Calu3 (cell line): ENCODE data around the gene DGCR8. TPM values are rescaled to one million over a fixed set of nuclear protein-coding genes. Genes with fewer than 3 reads are reported as not detected.

ENCODE experiments used
- BruUV-seq: library from RNA; stranded (reverse); fragments of 400-500 nt; replicated peaks from 2 replicates; lab custom pipeline; 2021; lab: Mats Ljungman, UMichigan
- CTCF ChIA-PET: fragments of 300-600 bp; sonication (Branson Sonifier 250); formaldehyde crosslinking; loops from one replicate; lab custom pipeline; 2022; ENCODE audit warnings: antibody characterized with exemption; lab: Charles Lee
- DNase-seq: peaks from one replicate; pipeline ENCODE4 v3.0.0; 2022
- H3K27ac Mint-ChIP-seq: one replicate; pipeline ENCODE4 v1.8.0; 2022; ENCODE audit warnings: mixed read lengths; ENCODE audit not compliant: unreplicated experiment
- H3K27me3 Mint-ChIP-seq: one replicate; pipeline ENCODE4 v1.8.0; 2022; ENCODE audit warnings: mixed read lengths; ENCODE audit not compliant: unreplicated experiment
- H3K36me3 Mint-ChIP-seq: one replicate; pipeline ENCODE4 v1.8.0; 2022; ENCODE audit warnings: mild to moderate bottlenecking, moderate library complexity, mixed read lengths; ENCODE audit not compliant: insufficient read depth, unreplicated experiment
- H3K4me1 Mint-ChIP-seq: one replicate; pipeline ENCODE4 v1.8.0; 2022; ENCODE audit warnings: mild to moderate bottlenecking, low read depth, mixed read lengths; ENCODE audit not compliant: unreplicated experiment
- H3K4me3 Mint-ChIP-seq: one replicate; pipeline ENCODE4 v1.8.0; 2022; ENCODE audit warnings: mild to moderate bottlenecking, low read depth, moderate library complexity, mixed read lengths; ENCODE audit not compliant: unreplicated experiment
- H3K9me3 Mint-ChIP-seq: one replicate; pipeline ENCODE4 v1.8.0; 2022; ENCODE audit warnings: low read depth, mixed read lengths; ENCODE audit not compliant: unreplicated experiment
- CTCF ChIP-seq: fragments of 200-600 bp; IDR thresholded peaks from one replicate; pipeline ENCODE4 v1.8.0; 2022; ENCODE audit warnings: antibody characterized with exemption; ENCODE audit not compliant: unreplicated experiment
- intact Hi-C: fragments of 100-400 bp; cut with micrococcal nuclease; formaldehyde crosslinking; loops from one replicate; pipeline ENCODE4 v1.10.0; 2022; ENCODE audit not compliant: unreplicated experiment
- total RNA-seq: library from RNA; stranded (reverse); gene quantifications from 2 replicates; pipeline ENCODE4 v1.2.3, GENCODE V29; 2022

DGCR8 gene
- total RNA-seq, 1 experiment from 2014 or later = 54.7 TPM

DNA sequence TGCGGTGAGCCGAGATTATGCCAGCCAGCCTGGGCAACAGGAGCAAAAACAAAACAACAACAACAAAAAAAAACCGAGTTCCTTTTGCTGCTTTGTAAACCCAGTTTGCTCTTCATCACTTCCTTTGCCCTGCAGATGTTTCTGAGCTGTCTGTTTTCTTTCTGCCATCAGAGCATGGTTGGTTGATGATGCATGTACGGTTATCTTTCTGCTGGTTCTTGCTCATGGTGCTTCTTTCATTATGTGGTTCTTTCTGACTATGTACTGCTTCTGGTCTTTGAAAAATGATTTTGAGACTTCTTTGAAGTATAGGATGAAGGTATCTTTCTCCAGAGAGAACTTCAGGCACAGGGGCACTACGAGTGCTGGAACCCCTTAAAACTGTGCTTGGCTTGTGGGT, 45.9 kb upstream of the DGCR8 start:
- no peaks in the 10 kb centered on the region for H3K9me3 Mint-ChIP-seq
- H3K27ac Mint-ChIP-seq = no peak overlapping the region
- DNase-seq = no peak
- peaks cover 24% of the 10 kb centered on the region for H3K36me3 Mint-ChIP-seq
- TF ChIP-seq CTCF = no peak
- BruUV-seq = no TSS peak
- H3K27me3 Mint-ChIP-seq = no peaks in the 10 kb centered on the region
- intact Hi-C loops = no loop called here
- CTCF ChIA-PET = no interaction called here
- H3K4me3 Mint-ChIP-seq = no peak overlapping the region
- H3K4me1 Mint-ChIP-seq = no peaks in the 10 kb centered on the region

DNA sequence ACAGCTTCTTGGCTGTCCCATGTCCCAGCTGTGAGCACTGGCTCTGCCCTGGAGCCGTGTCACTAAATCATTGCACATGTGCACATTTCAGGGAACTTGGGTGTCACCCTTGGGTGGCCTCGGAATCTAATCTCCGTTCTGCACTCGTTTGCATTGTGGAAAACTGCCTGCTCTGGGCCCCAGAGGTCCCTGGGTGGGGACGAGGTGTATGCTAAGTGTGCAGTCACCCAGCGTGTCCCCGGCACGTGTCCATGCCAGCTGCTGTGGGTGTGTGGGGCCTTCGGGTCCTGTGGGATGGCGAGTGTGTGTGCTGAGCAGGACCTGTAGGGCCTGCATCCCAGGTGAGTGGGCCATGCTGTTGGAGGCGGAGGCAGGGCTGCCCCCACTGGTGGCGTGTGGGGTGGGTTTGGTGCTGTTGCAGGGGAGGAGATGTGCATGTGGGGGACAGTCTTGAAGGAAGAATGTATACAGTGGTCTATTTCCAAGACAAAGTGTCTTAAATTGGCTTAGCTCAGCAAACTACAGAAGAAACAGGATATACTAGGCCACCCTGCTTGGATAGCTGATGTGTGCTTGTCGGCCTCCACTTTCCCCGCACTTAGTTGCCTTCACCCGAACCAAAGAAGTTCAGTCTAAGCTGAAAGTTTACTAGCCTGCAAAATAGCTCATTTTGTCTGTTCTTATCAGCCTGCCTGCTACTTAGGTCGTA, 44.5 kb upstream of the DGCR8 start:
- H3K4me3 Mint-ChIP-seq = no peak overlapping the region
- BruUV-seq = no TSS peak
- DNase-seq = no peak
- no peak for TF ChIP-seq CTCF
- H3K4me1 Mint-ChIP-seq = no peaks in the 10 kb centered on the region
- intact Hi-C loops = no loop called here
- no peaks in the 10 kb centered on the region for H3K9me3 Mint-ChIP-seq
- H3K27ac Mint-ChIP-seq = no peak overlapping the region
- CTCF ChIA-PET = no interaction called here
- H3K27me3 Mint-ChIP-seq = no peaks in the 10 kb centered on the region
- peaks cover 31% of the 10 kb centered on the region for H3K36me3 Mint-ChIP-seq

DNA sequence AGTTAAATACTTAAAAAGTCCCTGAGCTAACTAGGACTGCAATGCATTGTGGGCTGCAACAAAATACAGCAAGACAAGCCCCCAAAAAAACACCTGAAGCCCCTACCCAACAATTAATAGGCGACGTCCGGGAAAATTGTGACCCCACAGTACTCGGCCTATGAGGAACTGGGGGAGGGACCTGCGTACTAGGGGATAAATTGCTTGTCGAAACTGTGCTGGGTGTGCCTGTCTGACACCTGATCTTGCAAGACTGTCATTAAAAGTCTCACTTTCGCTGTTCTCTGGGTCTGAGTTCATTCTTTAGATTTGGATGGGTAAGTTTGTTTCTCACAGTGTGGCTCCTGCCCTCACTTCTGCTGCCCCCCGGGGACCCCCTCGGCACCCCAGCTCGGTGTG, 44.0 kb upstream of the DGCR8 start:
- TF ChIP-seq CTCF = no peak
- no peak for DNase-seq
- no peak overlapping the region for H3K27ac Mint-ChIP-seq
- no peaks in the 10 kb centered on the region for H3K4me1 Mint-ChIP-seq
- intact Hi-C loops = no loop called here
- H3K27me3 Mint-ChIP-seq = no peaks in the 10 kb centered on the region
- no peaks in the 10 kb centered on the region for H3K9me3 Mint-ChIP-seq
- no peak overlapping the region for H3K4me3 Mint-ChIP-seq
- H3K36me3 Mint-ChIP-seq = peaks cover 31% of the 10 kb centered on the region
- no TSS peak for BruUV-seq
- CTCF ChIA-PET = no interaction called here

DNA sequence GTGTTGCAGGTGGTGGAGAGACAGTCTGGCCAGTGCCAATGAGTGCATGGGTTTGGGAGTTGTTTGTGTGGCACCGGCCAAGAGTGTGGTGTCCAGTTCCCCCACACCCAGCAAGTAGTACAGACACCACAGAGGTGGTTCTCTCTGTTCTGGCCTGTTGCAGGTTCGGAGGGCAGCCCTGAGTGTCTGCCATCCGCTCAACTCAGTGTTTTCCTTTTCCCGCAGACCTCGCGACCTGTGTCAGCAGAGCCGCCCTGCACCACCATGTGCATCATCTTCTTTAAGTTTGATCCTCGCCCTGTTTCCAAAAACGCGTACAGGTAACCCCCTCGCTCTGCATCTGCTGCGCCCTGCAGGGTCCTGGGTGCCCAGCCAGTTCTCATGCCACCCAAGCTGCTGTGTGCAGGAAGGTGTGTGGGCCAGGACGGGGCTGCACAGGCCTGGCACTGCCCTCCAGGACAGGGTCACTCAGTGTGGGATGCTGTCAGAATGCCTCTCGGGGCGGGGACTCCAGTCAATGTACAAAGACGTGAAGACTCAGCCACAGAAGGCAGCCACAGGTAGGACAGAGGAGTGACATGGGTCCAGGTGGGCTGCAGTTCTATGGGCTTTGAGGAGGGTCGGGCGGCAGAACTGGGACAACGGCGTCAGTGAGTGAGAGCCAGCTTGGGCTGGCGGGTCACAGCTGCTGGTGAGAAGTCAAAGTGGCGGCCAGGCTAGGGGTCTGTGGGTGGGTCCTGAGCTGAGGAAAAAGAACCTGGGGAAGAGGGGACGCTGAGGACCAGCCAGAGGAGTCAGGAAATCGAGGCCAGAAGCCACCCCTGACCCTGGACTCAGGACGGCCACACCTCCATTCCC, 43.3 kb upstream of the DGCR8 start:
- intact Hi-C loops = no loop called here
- no peak for TF ChIP-seq CTCF
- no peak overlapping the region for H3K27ac Mint-ChIP-seq
- H3K4me3 Mint-ChIP-seq = no peak overlapping the region
- BruUV-seq = no TSS peak
- no peaks in the 10 kb centered on the region for H3K27me3 Mint-ChIP-seq
- H3K9me3 Mint-ChIP-seq = no peaks in the 10 kb centered on the region
- no peaks in the 10 kb centered on the region for H3K4me1 Mint-ChIP-seq
- CTCF ChIA-PET = no interaction called here
- H3K36me3 Mint-ChIP-seq = peaks cover 31% of the 10 kb centered on the region
- no peak for DNase-seq
